Testis (tissue), 2 donors: ENCODE results near the gene MAP7.

ENCODE experiments used
- POLR2A ChIP-seq: fragments of 450-650 bp; IDR thresholded peaks from one replicate; pipeline ENCODE4 v1.6.1; 2017; ENCODE audit warnings: antibody characterized with exemption, mild to moderate bottlenecking, moderate library complexity
- TF ChIP-seq, protein P1 (sequence below), 3 experiments: fragments of 450-650 bp in 2 of 3; fragments of 200-600 bp in 1 of 3; sonication (generic) in 1 of 3; IDR thresholded peaks; one replicate each; pipeline ENCODE4 v1.5.1; 2016 to 2019; ENCODE audit warnings: antibody characterized with exemption in 3 of 3, mild to moderate bottlenecking in 2 of 3, moderate library complexity in 1 of 3

GRCh38 chr6:136307351-136307750, 242.9 kb downstream of the MAP7 start:
- TF ChIP-seq, protein P1, sequence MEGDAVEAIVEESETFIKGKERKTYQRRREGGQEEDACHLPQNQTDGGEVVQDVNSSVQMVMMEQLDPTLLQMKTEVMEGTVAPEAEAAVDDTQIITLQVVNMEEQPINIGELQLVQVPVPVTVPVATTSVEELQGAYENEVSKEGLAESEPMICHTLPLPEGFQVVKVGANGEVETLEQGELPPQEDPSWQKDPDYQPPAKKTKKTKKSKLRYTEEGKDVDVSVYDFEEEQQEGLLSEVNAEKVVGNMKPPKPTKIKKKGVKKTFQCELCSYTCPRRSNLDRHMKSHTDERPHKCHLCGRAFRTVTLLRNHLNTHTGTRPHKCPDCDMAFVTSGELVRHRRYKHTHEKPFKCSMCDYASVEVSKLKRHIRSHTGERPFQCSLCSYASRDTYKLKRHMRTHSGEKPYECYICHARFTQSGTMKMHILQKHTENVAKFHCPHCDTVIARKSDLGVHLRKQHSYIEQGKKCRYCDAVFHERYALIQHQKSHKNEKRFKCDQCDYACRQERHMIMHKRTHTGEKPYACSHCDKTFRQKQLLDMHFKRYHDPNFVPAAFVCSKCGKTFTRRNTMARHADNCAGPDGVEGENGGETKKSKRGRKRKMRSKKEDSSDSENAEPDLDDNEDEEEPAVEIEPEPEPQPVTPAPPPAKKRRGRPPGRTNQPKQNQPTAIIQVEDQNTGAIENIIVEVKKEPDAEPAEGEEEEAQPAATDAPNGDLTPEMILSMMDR (IDR thresholded peaks at IDR 0.05): no peak
- no peak for TF ChIP-seq POLR2A
